ENCODE results near the gene NLRP8. TPM values are rescaled to one million over a fixed set of nuclear protein-coding genes. Genes with fewer than 3 reads are reported as not detected.
"Not testable (repeated sequence)": the region's sequence is repeated elsewhere in the genome, so short reads cannot be mapped to it uniquely, and the experiment has no call there.

Gene NLRP8
- polyA plus RNA-seq, 1 donor: not detected

DNA sequence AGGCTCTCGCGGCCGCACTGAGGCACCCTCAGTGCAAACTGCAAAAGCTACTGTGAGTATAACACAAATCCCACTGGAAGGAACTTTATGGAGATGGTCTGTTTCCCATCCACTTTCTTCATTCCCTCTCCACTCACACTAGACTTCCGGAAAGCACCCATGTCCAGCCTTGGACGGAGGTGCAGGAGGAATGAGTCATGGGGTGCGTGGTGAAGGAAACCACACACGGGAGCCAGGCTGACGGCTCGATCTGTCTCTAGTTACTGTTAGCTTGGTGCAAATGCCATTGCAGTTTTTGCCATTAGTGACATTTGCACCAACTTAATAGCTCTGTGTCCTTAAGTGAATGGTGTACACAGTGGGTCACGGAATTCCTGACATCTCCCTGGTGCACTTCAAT lies 14.6 kb downstream of the NLRP8 start:
- WGBS (ENCODE audit: insufficient coverage, low lambda C conversion rate): no CpG with 5 or more reads among the region's 10 CpGs
- Histone ChIP-seq H3K4me1 (ENCODE audit: control insufficient read depth, insufficient read depth, low read length) (no peaks in the 10 kb centered on the region), H3K27ac (ENCODE audit: low read length) (no peak overlapping the region), H3K36me3 (ENCODE audit: control insufficient read depth, insufficient read depth, low read length) (no peaks in the 10 kb centered on the region), H3K4me3 (ENCODE audit: low read length) (no peak overlapping the region), H3K27me3 (ENCODE audit: control insufficient read depth, insufficient read depth, low read length) (no peaks in the 10 kb centered on the region), H3K9me3 (ENCODE audit: control insufficient read depth, low read depth, low read length) (no peaks in the 10 kb centered on the region)
- no peak for DNase-seq

DNA sequence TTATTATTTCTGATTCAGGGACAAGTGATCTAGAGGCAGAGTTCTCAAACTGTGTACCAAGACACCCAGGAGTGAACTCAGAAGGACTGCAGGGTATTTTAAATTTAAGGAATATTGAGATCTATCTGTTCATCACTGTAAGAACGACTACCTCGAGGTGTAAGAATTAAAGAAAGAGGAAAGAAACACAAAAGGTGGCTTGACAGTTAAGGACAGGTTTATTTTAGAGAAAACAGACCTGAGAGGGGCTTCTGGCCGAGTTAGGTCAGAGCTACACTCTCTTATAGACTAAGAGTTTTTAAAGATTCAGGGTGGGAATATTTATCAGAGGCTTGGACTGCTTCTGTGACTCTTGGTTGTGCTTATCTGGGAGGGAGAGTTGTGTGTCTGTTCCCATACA lies 26.4 kb downstream of the NLRP8 start:
- 64% methylated on average over 2 of the region's 3 CpGs for whole genome bisulfite sequencing (ENCODE audit: insufficient coverage, low lambda C conversion rate)
- Histone ChIP-seq H3K27ac (ENCODE audit: low read length) (no peak overlapping the region), H3K27me3 (ENCODE audit: control insufficient read depth, insufficient read depth, low read length) (no peaks in the 10 kb centered on the region), H3K9me3 (ENCODE audit: control insufficient read depth, low read depth, low read length) (no peaks in the 10 kb centered on the region), H3K36me3 (ENCODE audit: control insufficient read depth, insufficient read depth, low read length) (no peaks in the 10 kb centered on the region), H3K4me3 (ENCODE audit: low read length) (no peak overlapping the region), H3K4me1 (ENCODE audit: control insufficient read depth, insufficient read depth, low read length) (no peaks in the 10 kb centered on the region)
- DNase-seq: no peak

DNA sequence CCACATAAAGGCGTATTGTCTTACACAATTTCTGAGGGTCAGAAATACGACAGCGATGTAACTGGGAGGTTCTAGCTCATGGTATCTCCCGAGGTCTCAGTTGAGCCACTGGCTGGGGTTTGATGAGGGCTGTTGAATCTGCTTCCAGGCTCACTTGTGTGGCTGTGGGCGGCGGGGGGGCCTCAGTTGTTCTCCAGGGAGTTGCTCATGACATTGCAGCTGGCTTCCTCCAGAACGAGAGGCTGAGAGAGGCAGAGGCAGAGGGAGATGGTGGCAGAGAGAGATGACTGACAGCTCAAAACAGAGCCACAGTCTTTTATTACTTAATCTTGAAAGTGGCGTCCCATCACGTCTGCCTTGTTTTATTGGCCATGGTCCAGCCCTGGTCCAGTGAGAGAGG lies 32.8 kb downstream of the NLRP8 start:
- Histone ChIP-seq H3K9me3 (ENCODE audit: control insufficient read depth, low read depth, low read length) (no peaks in the 10 kb centered on the region), H3K4me1 (ENCODE audit: control insufficient read depth, insufficient read depth, low read length) (no peaks in the 10 kb centered on the region), H3K4me3 (ENCODE audit: low read length) (no peak overlapping the region), H3K27me3 (ENCODE audit: control insufficient read depth, insufficient read depth, low read length) (no peaks in the 10 kb centered on the region), H3K27ac (ENCODE audit: low read length) (no peak overlapping the region), H3K36me3 (ENCODE audit: control insufficient read depth, insufficient read depth, low read length) (no peaks in the 10 kb centered on the region)
- WGBS (ENCODE audit: insufficient coverage, low lambda C conversion rate): no CpG with 5 or more reads among the region's 9 CpGs
- no peak for DNase-seq

DNA sequence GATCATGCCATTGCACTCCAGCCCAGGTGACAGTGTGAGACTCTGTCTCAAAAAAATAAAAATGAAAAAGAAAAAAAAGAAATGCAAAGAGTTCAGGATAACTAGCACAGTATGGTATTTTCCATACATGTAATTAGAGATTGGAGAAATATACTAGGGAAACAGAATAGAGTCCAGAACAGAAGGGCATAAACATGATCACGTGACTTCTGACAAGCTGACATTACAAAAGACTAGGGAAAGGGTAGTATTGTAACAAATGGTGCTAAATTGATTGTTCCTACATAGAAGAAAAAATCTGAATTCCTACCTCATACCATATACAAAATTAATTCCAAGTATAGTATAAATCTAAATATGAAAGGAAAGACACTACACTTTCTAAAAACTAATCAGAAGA lies 37.6 kb downstream of the NLRP8 start:
- Histone ChIP-seq H3K36me3 (ENCODE audit: control insufficient read depth, insufficient read depth, low read length) (no peaks in the 10 kb centered on the region), H3K27ac (ENCODE audit: low read length) (no peak overlapping the region), H3K4me1 (ENCODE audit: control insufficient read depth, insufficient read depth, low read length) (no peaks in the 10 kb centered on the region), H3K9me3 (ENCODE audit: control insufficient read depth, low read depth, low read length) (no peaks in the 10 kb centered on the region), H3K27me3 (ENCODE audit: control insufficient read depth, insufficient read depth, low read length) (no peaks in the 10 kb centered on the region), H3K4me3 (ENCODE audit: low read length) (no peak overlapping the region)
- no CpG with 5 or more reads among the region's 1 CpG for WGBS (ENCODE audit: insufficient coverage, low lambda C conversion rate)
- no peak for DNase-seq

DNA sequence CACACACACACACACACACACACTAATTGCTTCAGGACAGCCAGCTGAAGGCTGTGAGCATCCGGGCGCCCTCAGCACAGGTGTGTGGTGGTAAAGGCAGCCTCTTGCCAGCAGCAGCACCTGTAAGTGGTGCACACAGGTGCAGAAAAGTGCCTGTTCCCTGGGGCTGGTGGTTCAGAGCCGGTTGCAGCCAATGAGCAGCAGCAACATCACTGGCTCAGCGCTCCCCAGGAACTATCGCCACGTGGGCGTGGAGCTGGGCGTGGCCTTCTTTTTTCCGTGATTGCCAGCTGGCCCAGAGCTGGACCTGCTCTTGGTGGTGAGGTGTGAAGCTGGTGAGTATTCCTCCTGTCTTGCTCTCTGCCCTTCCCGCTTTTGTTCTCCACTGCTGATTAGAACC lies 38.9 kb downstream of the NLRP8 start, which contains the start of gene NLRP5:
NLRP5 (plus strand) TSS at position 289 of the 400 bp plus-strand sequence.
- H3K36me3 ChIP-seq (ENCODE audit: control insufficient read depth, insufficient read depth, low read length): no peaks in the 10 kb centered on the region
- H3K9me3 ChIP-seq (ENCODE audit: control insufficient read depth, low read depth, low read length): no peaks in the 10 kb centered on the region
- H3K27me3 ChIP-seq (ENCODE audit: control insufficient read depth, insufficient read depth, low read length): no peaks in the 10 kb centered on the region
- H3K4me3 ChIP-seq (ENCODE audit: low read length): no peak within 1 kb of the TSS
- no peak within 1 kb of the TSS for H3K27ac ChIP-seq (ENCODE audit: low read length)
- WGBS (ENCODE audit: insufficient coverage, low lambda C conversion rate): no CpG with 5 or more reads among the region's 10 CpGs
- no peak for DNase-seq
- no peaks in the 10 kb centered on the region for H3K4me1 ChIP-seq (ENCODE audit: control insufficient read depth, insufficient read depth, low read length)

DNA sequence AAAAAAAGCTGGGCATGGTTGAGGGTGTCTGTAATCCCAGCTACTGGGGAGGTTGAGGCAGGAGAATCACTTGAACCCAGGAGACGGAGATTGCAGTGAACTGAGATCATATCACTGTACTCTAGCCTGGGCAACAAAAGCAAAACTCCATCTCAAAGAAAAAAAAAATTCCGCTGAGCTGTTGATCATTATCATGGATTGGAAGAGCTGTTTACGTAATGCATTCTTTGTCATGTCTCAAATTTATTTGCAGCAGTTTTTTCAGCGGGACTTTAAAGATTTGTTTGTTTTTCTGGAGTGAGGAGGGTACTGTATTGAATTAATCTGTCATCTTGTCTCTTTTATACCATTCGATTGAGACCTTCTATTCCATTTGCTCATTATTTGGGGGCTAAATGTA lies 43.2 kb downstream of the NLRP8 start:
- Histone ChIP-seq H3K27me3 (ENCODE audit: control insufficient read depth, insufficient read depth, low read length) (no peaks in the 10 kb centered on the region), H3K9me3 (ENCODE audit: control insufficient read depth, low read depth, low read length) (no peaks in the 10 kb centered on the region), H3K27ac (ENCODE audit: low read length) (no peak overlapping the region), H3K4me1 (ENCODE audit: control insufficient read depth, insufficient read depth, low read length) (no peaks in the 10 kb centered on the region), H3K36me3 (ENCODE audit: control insufficient read depth, insufficient read depth, low read length) (no peaks in the 10 kb centered on the region), H3K4me3 (ENCODE audit: low read length) (no peak overlapping the region)
- whole genome bisulfite sequencing (ENCODE audit: insufficient coverage, low lambda C conversion rate): no CpG with 5 or more reads among the region's 5 CpGs
- no peak for DNase-seq

DNA sequence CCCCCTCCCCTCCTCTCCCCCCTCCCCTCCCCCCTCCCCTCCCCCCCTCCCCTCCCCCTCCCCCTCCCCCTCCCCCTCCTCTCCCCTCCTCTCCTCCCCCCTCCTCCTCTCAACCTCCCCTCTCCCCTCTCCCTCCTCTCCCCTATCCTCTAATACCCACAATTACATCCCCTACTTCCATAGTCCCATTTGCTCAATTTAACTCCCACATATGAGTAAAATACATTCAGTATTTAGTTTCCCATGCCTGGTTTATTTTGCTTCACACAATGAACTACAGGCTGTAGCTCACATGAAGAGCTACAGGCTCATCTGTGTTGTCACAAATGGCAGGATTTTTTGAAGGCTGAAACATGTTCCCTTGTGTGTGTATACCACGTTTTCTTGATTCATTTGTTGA lies 45.9 kb downstream of the NLRP8 start:
- Histone ChIP-seq H3K27me3 (ENCODE audit: control insufficient read depth, insufficient read depth, low read length) (no peaks in the 10 kb centered on the region), H3K4me3 (ENCODE audit: low read length) (no peak overlapping the region), H3K36me3 (ENCODE audit: control insufficient read depth, insufficient read depth, low read length) (no peaks in the 10 kb centered on the region), H3K4me1 (ENCODE audit: control insufficient read depth, insufficient read depth, low read length) (no peaks in the 10 kb centered on the region), H3K27ac (ENCODE audit: low read length) (no peak overlapping the region), H3K9me3 (ENCODE audit: control insufficient read depth, low read depth, low read length) (no peaks in the 10 kb centered on the region)
- no CpG with 5 or more reads among the region's 1 CpG for WGBS (ENCODE audit: insufficient coverage, low lambda C conversion rate)
- no peak for DNase-seq

DNA sequence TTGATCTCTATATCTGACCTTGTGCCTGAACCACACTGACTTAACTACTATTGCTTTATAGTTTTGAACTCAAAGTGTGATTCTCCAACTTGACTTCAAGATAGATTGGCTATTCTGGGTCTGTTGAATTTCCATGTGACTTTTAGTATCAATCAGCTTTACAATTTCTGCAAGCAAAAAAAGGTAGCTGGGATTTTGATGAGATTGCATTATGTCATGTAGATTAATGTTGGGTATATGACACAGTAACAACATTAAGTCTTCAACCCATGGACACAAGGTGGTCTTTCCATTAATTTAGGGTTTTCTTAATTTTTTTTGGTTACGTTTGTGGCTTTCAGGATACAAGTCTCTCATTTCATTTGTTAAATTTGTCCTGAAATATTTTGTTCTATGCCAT lies 67.1 kb downstream of the NLRP8 start:
- no peak for DNase-seq
- H3K9me3 ChIP-seq (ENCODE audit: control insufficient read depth, low read depth, low read length): peaks cover 3% of the 10 kb centered on the region
- WGBS (ENCODE audit: insufficient coverage, low lambda C conversion rate): 75% methylated on average over 1 of the region's 1 CpG
- H3K27ac ChIP-seq (ENCODE audit: low read length): no peak overlapping the region
- no peak overlapping the region for H3K4me3 ChIP-seq (ENCODE audit: low read length)
- no peaks in the 10 kb centered on the region for H3K4me1 ChIP-seq (ENCODE audit: control insufficient read depth, insufficient read depth, low read length)
- H3K27me3 ChIP-seq (ENCODE audit: control insufficient read depth, insufficient read depth, low read length): no peaks in the 10 kb centered on the region
- no peaks in the 10 kb centered on the region for H3K36me3 ChIP-seq (ENCODE audit: control insufficient read depth, insufficient read depth, low read length)

DNA sequence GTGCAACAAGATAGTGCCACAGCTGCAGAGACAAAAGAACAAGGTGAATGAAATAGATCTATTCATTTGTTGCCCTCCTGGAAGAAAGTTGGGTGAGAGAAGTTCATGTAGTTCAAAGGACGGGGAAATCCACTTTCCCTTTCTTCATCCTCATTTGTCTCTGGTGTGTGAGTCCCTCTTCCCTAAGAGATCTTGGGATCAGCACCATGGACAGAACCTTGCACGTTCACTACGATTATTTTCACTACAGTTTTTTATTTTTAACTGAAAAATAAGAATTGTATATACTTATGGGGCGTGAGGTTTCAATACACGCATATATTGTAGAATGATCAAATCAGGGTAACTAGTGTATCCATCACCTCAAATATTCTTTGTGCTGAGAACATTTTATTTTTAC lies 68.1 kb downstream of the NLRP8 start:
- Histone ChIP-seq H3K4me1 (ENCODE audit: control insufficient read depth, insufficient read depth, low read length) (no peaks in the 10 kb centered on the region), H3K4me3 (ENCODE audit: low read length) (no peak overlapping the region), H3K27ac (ENCODE audit: low read length) (no peak overlapping the region), H3K9me3 (ENCODE audit: control insufficient read depth, low read depth, low read length) (no peaks in the 10 kb centered on the region), H3K27me3 (ENCODE audit: control insufficient read depth, insufficient read depth, low read length) (no peaks in the 10 kb centered on the region), H3K36me3 (ENCODE audit: control insufficient read depth, insufficient read depth, low read length) (no peaks in the 10 kb centered on the region)
- DNase-seq: no peak
- 86% methylated on average over 1 of the region's 5 CpGs for WGBS (ENCODE audit: insufficient coverage, low lambda C conversion rate)

DNA sequence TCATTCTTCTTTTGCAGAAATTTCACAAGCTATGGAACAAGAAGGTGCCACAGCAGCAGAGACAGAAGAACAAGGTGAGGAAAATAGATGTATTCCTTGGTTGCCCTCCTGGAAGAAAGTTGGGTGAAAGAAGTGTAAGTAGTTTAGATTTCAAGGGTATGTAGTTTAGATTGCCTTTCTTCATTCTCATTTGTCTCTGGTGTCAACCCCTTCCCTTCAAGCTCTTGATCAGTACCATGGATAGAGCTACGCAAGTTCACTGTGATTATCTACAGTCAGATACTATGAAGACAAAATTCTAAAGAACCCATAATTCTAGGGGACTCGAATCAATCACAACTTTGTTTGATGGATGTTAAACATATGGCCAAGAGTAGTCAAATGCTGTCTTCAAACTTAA lies 71.7 kb downstream of the NLRP8 start:
- H3K27ac ChIP-seq (ENCODE audit: low read length); H3K9me3 ChIP-seq (ENCODE audit: control insufficient read depth, low read depth, low read length); H3K4me3 ChIP-seq (ENCODE audit: low read length); H3K4me1 ChIP-seq (ENCODE audit: control insufficient read depth, insufficient read depth, low read length); DNase-seq; H3K27me3 ChIP-seq (ENCODE audit: control insufficient read depth, insufficient read depth, low read length); H3K36me3 ChIP-seq (ENCODE audit: control insufficient read depth, insufficient read depth, low read length): not testable (repeated sequence)
- no CpG with 5 or more reads among the region's 2 CpGs for WGBS (ENCODE audit: insufficient coverage, low lambda C conversion rate)

DNA sequence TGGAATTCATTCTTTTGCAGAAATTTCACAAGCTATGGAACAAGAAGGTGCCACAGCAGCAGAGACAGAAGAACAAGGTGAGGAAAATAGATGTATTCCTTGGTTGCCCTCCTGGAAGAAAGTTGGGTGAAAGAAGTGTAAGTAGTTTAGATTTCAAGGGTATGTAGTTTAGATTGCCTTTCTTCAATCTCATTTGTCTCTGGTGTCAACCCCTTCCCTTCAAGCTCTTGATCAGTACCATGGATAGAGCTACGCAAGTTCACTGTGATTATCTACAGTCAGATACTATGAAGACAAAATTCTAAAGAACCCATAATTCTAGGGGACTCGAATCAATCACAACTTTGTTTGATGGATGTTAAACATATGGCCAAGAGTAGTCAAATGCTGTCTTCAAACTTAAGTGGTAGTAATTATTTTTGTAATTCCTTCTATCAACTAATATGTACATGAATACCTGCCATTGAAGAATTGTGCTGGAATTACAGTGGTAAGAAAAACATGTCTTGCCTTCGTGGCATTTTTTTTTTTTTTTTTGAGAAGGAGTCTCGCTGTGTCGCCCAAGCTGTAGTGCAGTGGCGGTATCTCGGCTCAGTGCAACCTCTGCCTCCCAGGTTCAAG lies 72.8 kb downstream of the NLRP8 start:
- not testable (repeated sequence) for H3K4me1 ChIP-seq (ENCODE audit: control insufficient read depth, insufficient read depth, low read length); H3K27me3 ChIP-seq (ENCODE audit: control insufficient read depth, insufficient read depth, low read length); DNase-seq; H3K27ac ChIP-seq (ENCODE audit: low read length); H3K9me3 ChIP-seq (ENCODE audit: control insufficient read depth, low read depth, low read length); H3K4me3 ChIP-seq (ENCODE audit: low read length); H3K36me3 ChIP-seq (ENCODE audit: control insufficient read depth, insufficient read depth, low read length)
- no CpG with 5 or more reads among the region's 7 CpGs for WGBS (ENCODE audit: insufficient coverage, low lambda C conversion rate)
